Measurements from ENCODE around the gene TPRX1. TPM values are rescaled to one million over a fixed set of nuclear protein-coding genes. Genes with fewer than 3 reads are reported as not detected.

The TPRX1 gene
- total RNA-seq, 4 donors from 2014 or later: not detected

GRCh38 chr19:47757617-47758442 lies 46.5 kb downstream of the TPRX1 start:
- WGBS: 82% methylated on average over 14 of the region's 14 CpGs
- no peaks in the 10 kb centered on the region for H3K27me3 ChIP-seq
- peaks cover 0 to 4% (median 0%) of the 10 kb centered on the region in 4 donors for H3K4me1 ChIP-seq
- intact Hi-C loops (cut with DNase I): no loop called here
- peaks cover 63 to 80% (median 76%) of the 10 kb centered on the region in 4 donors for H3K36me3 ChIP-seq
- no peak for DNase-seq (ENCODE audit: extremely low spot score)
- TF ChIP-seq, protein P1, sequence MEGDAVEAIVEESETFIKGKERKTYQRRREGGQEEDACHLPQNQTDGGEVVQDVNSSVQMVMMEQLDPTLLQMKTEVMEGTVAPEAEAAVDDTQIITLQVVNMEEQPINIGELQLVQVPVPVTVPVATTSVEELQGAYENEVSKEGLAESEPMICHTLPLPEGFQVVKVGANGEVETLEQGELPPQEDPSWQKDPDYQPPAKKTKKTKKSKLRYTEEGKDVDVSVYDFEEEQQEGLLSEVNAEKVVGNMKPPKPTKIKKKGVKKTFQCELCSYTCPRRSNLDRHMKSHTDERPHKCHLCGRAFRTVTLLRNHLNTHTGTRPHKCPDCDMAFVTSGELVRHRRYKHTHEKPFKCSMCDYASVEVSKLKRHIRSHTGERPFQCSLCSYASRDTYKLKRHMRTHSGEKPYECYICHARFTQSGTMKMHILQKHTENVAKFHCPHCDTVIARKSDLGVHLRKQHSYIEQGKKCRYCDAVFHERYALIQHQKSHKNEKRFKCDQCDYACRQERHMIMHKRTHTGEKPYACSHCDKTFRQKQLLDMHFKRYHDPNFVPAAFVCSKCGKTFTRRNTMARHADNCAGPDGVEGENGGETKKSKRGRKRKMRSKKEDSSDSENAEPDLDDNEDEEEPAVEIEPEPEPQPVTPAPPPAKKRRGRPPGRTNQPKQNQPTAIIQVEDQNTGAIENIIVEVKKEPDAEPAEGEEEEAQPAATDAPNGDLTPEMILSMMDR (IDR thresholded peaks at IDR 0.05): no peak
- TF ChIP-seq POLR2A (IDR thresholded peaks at IDR 0.05; ENCODE audit: low read depth): no peak
- TF ChIP-seq EP300 (IDR thresholded peaks at IDR 0.05): no peak
- no peak for TF ChIP-seq POLR2AphosphoS5 (IDR thresholded peaks at IDR 0.05)
- no peak overlapping the region for H3K27ac ChIP-seq (replicated peaks in 1 of 4)
- no peak overlapping the region for H3K4me3 ChIP-seq
- no peaks in the 10 kb centered on the region for H3K9me3 ChIP-seq

DNA sequence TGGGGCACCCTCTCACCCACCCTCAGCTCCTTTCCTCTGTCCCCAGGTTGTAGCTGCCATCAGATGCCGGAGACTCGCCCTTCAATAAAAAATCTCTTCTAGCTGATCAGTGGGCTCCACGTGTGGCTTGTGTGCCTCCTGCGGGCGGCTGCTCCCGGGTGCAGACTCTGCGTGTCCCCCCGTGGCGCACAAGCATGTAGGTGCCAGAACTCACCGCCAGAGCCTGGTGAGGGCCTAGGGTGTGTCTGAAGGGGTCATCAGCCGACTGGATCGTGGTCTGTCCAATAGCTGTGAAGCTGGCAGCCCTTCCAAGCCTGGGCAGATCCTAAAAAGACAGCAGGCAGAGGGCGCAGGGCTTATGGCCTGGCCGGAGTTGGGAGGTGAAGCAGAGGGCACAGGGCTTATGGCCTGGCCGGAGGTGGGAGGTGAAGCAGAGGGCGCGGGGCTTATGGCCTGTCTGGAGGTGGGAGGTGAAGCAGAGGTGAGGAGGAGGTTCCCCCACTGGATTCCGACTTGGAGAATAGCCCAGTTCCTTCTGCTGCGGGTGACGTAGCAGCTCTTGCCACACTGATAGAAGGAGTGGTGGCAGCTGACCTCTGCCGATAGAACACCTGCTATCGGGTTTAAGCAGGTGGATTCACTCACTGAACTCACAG lies 47.3 kb downstream of the TPRX1 start:
- H3K27me3 ChIP-seq: no peaks in the 10 kb centered on the region
- no peaks in the 10 kb centered on the region for H3K4me1 ChIP-seq
- intact Hi-C loops (cut with DNase I): no loop called here
- peaks cover 70 to 88% (median 83%) of the 10 kb centered on the region in 4 donors for H3K36me3 ChIP-seq
- H3K27ac ChIP-seq (replicated peaks in 1 of 4): no peak overlapping the region
- 86% methylated on average over 18 of the region's 22 CpGs for WGBS
- TF ChIP-seq, protein P1 (IDR thresholded peaks at IDR 0.05): no peak
- TF ChIP-seq POLR2A (IDR thresholded peaks at IDR 0.05; ENCODE audit: low read depth) (no peak), POLR2AphosphoS5 (IDR thresholded peaks at IDR 0.05) (no peak), EP300 (IDR thresholded peaks at IDR 0.05) (no peak)
- H3K9me3 ChIP-seq: no peaks in the 10 kb centered on the region
- no peak overlapping the region for H3K4me3 ChIP-seq
- no peak for DNase-seq (ENCODE audit: extremely low spot score)

GRCh38 chr19:47756627-47756929 lies 47.8 kb downstream of the TPRX1 start:
- H3K27me3 ChIP-seq: no peaks in the 10 kb centered on the region
- H3K4me1 ChIP-seq: no peaks in the 10 kb centered on the region
- TF ChIP-seq POLR2AphosphoS5 (IDR thresholded peaks at IDR 0.05) (no peak), POLR2A (IDR thresholded peaks at IDR 0.05; ENCODE audit: low read depth) (no peak), EP300 (IDR thresholded peaks at IDR 0.05) (no peak)
- TF ChIP-seq, protein P1 (IDR thresholded peaks at IDR 0.05): no peak
- no peak overlapping the region for H3K4me3 ChIP-seq
- no peaks in the 10 kb centered on the region for H3K9me3 ChIP-seq
- peaks cover 74 to 93% (median 88%) of the 10 kb centered on the region in 4 donors for H3K36me3 ChIP-seq
- WGBS: 92% methylated on average over 12 of the region's 12 CpGs
- intact Hi-C loops (cut with DNase I): no loop called here
- no peak for DNase-seq (ENCODE audit: extremely low spot score)
- no peak overlapping the region for H3K27ac ChIP-seq (replicated peaks in 1 of 4)

DNA sequence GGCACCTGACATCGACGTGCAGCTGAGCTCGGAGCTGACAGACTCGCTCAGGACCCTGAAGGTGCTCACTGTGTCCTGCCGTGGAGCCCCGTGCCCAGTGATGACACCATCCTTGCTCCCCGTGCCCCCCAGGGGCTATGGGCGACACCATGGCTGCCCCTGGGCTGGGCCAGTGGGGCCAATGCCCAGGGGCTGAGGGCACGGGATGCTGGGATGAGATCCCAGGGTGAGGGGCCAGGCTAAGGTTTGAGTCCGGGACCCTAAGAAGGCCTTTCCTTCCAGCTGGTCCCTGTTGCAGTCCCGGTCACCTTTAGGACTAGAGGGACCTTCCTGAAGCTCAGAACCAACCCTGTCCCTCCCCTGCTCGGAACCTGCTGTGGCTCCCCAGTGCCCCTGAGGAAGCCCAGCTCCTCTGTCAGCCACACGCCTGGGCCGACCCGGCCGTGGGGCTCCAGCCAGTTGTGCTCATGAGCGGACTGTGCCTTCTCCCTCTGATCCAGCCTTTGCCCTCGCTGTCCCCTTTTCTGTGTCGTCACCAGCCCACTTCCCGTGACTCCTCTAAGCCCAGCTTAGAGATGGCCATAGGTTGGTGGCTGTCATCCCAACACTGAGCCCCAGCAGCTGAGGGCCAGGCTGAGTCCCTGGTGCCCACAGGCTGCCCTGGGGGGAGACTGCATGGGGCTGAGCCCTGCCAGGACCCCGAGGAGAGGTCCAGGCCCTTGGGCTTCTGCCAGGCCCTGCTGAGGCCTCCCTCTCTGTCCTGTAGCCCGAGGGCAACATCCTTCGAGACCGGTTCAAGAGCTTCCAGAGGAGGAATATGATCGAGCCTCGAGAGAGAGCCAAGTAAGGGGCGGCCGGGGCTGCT lies 48.4 kb downstream of the TPRX1 start:
- TF ChIP-seq EP300 (IDR thresholded peaks at IDR 0.05) (no peak), POLR2AphosphoS5 (IDR thresholded peaks at IDR 0.05) (no peak), POLR2A (IDR thresholded peaks at IDR 0.05; ENCODE audit: low read depth) (no peak)
- TF ChIP-seq, protein P1 (IDR thresholded peaks at IDR 0.05): no peak
- H3K36me3 ChIP-seq: peaks cover 80 to 99% (median 94%) of the 10 kb centered on the region in 4 donors
- no peak overlapping the region for H3K27ac ChIP-seq (replicated peaks in 1 of 4)
- DNase-seq (ENCODE audit: extremely low spot score): no peak
- H3K4me1 ChIP-seq: no peaks in the 10 kb centered on the region
- no peak overlapping the region for H3K4me3 ChIP-seq
- WGBS: 93% methylated on average over 19 of the region's 28 CpGs
- H3K9me3 ChIP-seq: no peaks in the 10 kb centered on the region
- intact Hi-C loops (cut with DNase I): no loop called here
- no peaks in the 10 kb centered on the region for H3K27me3 ChIP-seq

All from esophagus muscularis mucosa (tissue), 4 donors.